NB4 (cell line): ENCODE measurements around the gene HP1BP3.

ENCODE experiments used
- DNase-seq: peaks from one replicate; pipeline ENCODE4 v3.0.0; 2010; ENCODE audit warnings: low read depth
- H3K4me3 ChIP-seq: one replicate; pipeline ENCODE4 v1.5.1; 2011; ENCODE audit warnings: mild to moderate bottlenecking, low read depth, low read length, moderate library complexity
- MYC ChIP-seq: IDR thresholded peaks from 2 replicates; pipeline ENCODE4 v1.6.1; 2011; ENCODE audit warnings: low read depth, low read length
- POLR2A ChIP-seq: IDR thresholded peaks from 2 replicates; pipeline ENCODE4 v1.6.1; 2011; ENCODE audit warnings: mild to moderate bottlenecking; ENCODE audit not compliant: insufficient read length; ENCODE audit errors: extremely low read depth
- TF ChIP-seq, protein P1 (sequence below): IDR thresholded peaks from 2 replicates; pipeline ENCODE4 v1.6.1; 2011; ENCODE audit warnings: low read depth, low read length
- TF ChIP-seq, protein P2 (sequence below): IDR thresholded peaks from one replicate; pipeline ENCODE4 v1.5.1; 2012; ENCODE audit warnings: low read depth, low read length

Gene HP1BP3, protein sequence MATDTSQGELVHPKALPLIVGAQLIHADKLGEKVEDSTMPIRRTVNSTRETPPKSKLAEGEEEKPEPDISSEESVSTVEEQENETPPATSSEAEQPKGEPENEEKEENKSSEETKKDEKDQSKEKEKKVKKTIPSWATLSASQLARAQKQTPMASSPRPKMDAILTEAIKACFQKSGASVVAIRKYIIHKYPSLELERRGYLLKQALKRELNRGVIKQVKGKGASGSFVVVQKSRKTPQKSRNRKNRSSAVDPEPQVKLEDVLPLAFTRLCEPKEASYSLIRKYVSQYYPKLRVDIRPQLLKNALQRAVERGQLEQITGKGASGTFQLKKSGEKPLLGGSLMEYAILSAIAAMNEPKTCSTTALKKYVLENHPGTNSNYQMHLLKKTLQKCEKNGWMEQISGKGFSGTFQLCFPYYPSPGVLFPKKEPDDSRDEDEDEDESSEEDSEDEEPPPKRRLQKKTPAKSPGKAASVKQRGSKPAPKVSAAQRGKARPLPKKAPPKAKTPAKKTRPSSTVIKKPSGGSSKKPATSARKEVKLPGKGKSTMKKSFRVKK

DNA sequence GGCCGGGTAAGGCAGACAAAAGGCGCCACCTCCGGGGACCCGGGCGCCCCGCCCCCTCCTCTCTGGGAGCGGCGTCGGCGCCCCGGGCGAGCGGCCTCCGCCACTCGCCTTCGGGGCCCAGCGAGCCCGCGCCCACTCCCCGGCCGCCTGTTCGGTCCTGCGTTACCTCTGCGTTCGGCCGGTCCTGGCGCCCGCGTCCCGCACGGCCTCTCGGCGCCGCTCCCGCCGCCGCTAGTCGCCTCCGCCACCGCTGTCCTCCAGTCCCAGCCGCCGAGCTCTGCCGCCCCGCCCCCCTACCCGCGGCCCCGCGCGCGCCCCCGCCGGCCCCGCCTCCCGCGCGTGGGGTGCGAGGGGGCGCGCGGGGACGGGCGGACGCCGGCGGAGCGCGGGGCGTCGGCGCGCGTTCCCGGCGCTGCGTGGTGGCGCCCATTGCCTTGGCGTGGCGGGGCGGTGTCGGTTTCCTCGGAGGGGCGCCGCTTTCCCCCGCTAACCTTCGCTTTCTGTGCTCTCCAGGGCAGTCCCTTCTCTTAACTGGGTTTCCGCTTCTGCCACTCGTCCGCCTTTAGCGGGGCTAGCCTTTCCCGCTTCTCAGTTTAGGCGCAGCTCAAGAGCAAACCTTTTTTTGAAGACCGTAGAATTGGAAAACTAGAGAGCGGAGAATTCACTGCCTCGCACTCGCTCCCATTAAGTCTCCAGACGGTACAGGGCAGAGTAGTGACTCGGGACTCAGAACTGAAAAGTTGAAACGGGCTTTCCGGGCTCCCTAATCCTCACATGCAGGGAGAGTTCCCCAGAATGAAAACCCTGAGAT lies at the start of gene HP1BP3:
HP1BP3 (minus strand) TSS at position 279 of the 811 bp plus-strand sequence. CDS start 6,867 bp downstream, outside the sequence.
- peak within 1 kb of the TSS; percentile 90 for H3K4me3 ChIP-seq
- DNase-seq: peak; percentile 80
- TF ChIP-seq POLR2A: peak; percentile 69
- TF ChIP-seq, protein P1, sequence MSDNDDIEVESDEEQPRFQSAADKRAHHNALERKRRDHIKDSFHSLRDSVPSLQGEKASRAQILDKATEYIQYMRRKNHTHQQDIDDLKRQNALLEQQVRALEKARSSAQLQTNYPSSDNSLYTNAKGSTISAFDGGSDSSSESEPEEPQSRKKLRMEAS: 0 out of 2 replicates have a peak, but pooled peaks have one; percentile 25
- TF ChIP-seq, protein P2, sequence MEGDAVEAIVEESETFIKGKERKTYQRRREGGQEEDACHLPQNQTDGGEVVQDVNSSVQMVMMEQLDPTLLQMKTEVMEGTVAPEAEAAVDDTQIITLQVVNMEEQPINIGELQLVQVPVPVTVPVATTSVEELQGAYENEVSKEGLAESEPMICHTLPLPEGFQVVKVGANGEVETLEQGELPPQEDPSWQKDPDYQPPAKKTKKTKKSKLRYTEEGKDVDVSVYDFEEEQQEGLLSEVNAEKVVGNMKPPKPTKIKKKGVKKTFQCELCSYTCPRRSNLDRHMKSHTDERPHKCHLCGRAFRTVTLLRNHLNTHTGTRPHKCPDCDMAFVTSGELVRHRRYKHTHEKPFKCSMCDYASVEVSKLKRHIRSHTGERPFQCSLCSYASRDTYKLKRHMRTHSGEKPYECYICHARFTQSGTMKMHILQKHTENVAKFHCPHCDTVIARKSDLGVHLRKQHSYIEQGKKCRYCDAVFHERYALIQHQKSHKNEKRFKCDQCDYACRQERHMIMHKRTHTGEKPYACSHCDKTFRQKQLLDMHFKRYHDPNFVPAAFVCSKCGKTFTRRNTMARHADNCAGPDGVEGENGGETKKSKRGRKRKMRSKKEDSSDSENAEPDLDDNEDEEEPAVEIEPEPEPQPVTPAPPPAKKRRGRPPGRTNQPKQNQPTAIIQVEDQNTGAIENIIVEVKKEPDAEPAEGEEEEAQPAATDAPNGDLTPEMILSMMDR: no peak
- TF ChIP-seq MYC: 0 out of 2 replicates have a peak, but pooled peaks have one; percentile 1

DNA sequence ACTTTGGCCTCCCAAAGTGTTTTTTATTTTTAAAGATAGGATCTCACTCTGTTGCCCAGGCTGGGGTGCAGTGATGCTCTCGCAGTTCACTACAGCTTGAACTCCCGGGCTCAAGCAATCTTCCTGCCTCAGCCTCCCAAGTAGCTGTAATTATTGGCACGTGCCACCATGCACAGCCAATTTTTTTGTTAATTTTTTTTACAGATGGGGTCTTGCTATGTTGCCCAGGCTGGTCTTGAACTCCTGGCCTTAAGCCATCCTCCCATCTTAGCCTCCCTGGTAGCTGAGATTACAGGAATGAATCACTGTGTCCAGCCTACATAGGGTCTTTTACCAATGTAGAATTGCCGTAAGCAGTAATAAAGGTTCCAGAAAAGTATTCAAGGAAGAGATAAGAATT lies 49.1 kb upstream of the HP1BP3 start:
- no peak for DNase-seq

DNA sequence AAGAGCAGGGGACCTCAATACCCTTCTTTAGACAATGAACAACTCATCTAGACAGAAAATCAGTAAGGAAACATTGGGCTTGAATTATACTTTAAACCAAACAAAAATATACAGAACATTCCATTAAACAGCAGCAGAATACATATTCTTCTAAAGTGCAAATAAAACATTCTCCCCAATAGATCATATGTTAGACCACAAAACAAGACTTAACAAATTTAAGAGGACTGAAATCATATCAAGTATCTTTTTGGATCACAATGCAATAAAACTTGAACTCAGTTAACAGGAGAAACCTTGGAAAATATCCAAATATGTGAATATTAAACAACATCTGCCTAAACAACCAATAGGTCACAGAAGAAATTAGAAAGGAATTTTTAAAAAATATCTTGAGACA lies 47.7 kb upstream of the HP1BP3 start:
- H3K4me3 ChIP-seq: no peak overlapping the region
- no peak for TF ChIP-seq MYC
- TF ChIP-seq, protein P1: no peak
- TF ChIP-seq POLR2A: no peak
- TF ChIP-seq, protein P2: no peak
- no peak for DNase-seq

More for the DNA sequence above, 49.1 kb upstream of the HP1BP3 start:
- TF ChIP-seq, protein P2: no peak
- TF ChIP-seq MYC (no peak), POLR2A (no peak)
- TF ChIP-seq, protein P1: no peak
- H3K4me3 ChIP-seq: no peak overlapping the region

DNA sequence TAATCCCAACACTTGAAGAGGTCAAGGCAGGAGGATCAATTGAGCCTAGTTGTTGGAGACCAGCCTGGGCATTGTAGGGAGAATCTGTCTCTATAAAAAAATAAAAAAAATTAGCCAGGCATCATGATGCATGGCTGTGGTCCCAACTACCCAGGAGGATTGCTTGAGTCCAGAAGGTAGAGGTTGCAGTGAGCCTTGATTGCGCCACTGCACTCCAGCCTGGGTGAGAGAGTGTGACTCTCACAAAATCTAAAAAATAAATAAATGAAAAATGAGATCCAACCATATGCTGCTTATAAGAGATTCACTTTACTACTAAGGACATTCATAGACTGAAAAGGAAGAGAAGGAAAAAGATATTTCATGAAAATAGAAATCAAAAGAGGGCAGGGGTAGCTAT lies 47.1 kb upstream of the HP1BP3 start:
- no peak overlapping the region for H3K4me3 ChIP-seq
- DNase-seq: no peak
- TF ChIP-seq MYC (no peak), POLR2A (no peak)
- TF ChIP-seq, protein P1: no peak
- TF ChIP-seq, protein P2: no peak

DNA sequence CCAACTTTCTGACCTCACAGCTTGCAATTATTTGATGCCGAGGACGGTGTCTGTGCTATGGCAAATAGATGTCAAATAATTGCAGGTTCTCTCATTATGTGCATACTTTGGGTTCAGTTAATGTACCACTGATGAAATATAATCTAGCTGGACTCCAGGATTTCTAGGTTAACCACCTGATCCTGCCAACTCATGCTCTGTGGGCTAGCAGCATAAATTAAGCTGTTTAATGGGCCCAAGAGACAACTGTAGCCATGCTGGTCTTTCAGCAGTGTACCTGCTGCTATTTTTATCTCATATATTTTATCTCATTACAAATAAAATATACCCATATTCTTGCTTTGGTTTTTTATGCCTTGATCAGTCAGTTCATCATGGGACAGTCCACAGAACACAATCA lies 43.3 kb upstream of the HP1BP3 start:
- TF ChIP-seq MYC: no peak
- no peak for TF ChIP-seq POLR2A
- TF ChIP-seq, protein P1: no peak
- TF ChIP-seq, protein P2: no peak
- no peak for DNase-seq
- no peak overlapping the region for H3K4me3 ChIP-seq
